Measurements from ENCODE around the gene PRIM2.

The PRIM2 gene

DNA sequence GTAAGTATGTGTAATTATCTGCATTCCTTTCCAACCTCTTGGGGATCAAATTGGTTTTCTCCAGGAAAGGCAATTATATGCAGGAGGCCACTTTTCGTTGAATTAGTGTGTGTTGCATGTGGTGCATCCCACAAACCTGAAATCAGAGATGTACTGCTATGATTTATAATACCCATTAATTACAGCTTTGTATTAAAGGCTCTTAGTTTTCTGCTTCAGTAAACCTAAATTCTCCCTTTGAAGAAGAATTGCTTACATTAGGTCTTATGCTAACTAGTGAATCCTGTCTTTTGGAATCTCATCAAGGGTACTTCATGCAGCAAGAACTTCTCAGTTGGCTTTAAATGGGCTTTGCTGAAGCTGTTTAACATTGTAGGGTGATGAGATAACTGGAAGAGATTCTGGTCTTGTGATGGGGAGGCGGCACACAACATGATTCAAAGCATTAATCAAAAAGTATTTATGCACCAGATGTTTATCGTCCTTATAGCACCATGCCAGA is 155.5 kb downstream of the PRIM2 start:
- peak; percentile 14; the same call in 1 of the 2 replicates for TF ChIP-seq TEAD4 (IDR thresholded peaks at IDR 0.05)

- peak; percentile 27; the same call in 1 of the 2 replicates for TF ChIP-seq RAD21 (IDR thresholded peaks at IDR 0.05; ENCODE audit: low read depth)
Observed at GRCh38 chr6:57535994-57536393, 218.6 kb downstream of the PRIM2 start.

DNA sequence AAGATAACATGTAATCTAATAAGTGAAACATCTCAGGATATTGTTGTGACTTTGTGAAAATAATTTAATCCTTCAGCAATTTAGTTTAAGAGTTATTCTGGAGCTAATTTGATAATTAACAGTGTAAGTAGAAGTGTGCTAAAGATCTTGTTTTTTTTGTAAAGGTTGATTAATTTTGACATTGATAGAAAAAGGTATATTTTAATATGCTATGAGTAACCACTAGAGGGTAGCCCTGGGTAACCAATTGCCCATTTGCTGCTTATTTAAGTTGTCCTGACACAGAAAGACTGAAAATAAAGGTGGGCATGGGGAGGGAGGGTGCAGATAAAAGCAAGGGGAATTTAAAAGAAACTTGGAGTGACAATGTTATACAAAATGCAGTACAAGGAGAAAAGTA is 262.1 kb downstream of the PRIM2 start:
- TF ChIP-seq RAD21 (IDR thresholded peaks at IDR 0.05; ENCODE audit: low read depth), result peak; percentile 30; the same call in 1 of the 2 replicates

GRCh38 chr6:57673281-57673680 is 355.9 kb downstream of the PRIM2 start:
- peak; percentile 48 for TF ChIP-seq RAD21 (IDR thresholded peaks at IDR 0.05; ENCODE audit: low read depth)
